Astrocyte of the spinal cord (primary cell): ENCODE measurements around the gene EPB41L1.

Experiments used
- DNase-seq: peaks from one replicate; pipeline ENCODE4 v3.0.0; 2011; ENCODE audit warnings: low read depth, low spot score
- H3K4me3 ChIP-seq: 2 replicates; pipeline ENCODE4 v1.5.1; 2011; ENCODE audit warnings: low read depth, mild to moderate bottlenecking, low read length, moderate library complexity
- in situ Hi-C: cut with HindIII; loops from 2 replicates; pipeline ENCODE4 v1.10.0; 2017; ENCODE audit warnings: low sequenced_read_pairs
- TF ChIP-seq, protein P1 (sequence below): IDR thresholded peaks from 2 replicates; pipeline ENCODE4 v1.5.1; 2012; ENCODE audit warnings: low read depth, mild to moderate bottlenecking, low read length, inconsistent platforms

EPB41L1 gene

DNA sequence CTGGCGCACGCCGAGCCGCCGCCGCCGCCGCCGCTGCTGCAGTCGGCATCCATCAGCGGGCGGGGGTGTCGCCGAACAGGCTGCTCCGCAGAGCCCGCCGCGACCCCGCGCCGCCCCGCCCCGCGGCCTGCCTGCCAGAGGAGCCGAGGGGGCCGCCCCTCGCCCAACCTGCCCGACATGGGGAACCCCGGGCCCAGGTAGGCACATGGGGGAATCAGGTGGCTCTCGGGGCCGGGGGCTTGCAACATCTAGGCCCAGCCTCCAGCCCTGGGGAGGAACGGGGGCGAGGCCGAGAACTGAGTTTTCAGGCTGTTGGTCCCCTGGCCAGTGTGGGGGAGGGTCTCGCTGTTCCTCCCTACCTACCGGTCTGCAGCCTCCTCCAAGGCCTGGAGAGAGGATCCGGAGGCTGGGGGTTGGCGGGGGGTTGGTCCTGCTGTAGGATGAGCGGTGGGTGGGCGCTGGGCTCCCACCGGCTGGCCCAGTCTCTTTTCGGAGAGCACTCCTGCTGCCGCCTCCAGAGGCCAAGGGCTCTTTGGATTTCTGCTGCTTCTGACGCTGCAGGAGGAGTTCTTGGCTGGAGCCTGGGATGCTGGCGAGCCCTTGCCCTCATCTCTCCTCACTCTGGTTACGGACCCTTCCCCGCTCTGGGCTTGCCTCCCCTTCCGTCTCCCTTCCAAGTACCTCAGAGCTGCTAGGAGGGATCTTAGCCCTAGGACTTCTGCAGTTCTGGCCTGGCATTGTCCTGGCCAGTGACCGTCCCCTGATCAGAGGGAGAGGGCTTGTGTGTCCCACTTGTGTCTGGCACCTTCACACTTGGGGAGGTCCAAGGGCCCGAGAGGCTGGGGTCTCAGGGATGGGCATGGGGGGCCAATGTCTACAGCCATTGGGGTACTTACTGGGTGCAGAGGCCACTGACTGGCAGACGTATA lies at the start of gene EPB41L1:
TSS of gene EPB41L1 (plus strand) at position 41 of the 929 bp plus-strand sequence. CDS start 19,038 bp downstream, outside the sequence.
- peak; percentile 5 for DNase-seq
- H3K4me3 ChIP-seq = peak within 1 kb of the TSS; percentile 69
- TF ChIP-seq, protein P1, sequence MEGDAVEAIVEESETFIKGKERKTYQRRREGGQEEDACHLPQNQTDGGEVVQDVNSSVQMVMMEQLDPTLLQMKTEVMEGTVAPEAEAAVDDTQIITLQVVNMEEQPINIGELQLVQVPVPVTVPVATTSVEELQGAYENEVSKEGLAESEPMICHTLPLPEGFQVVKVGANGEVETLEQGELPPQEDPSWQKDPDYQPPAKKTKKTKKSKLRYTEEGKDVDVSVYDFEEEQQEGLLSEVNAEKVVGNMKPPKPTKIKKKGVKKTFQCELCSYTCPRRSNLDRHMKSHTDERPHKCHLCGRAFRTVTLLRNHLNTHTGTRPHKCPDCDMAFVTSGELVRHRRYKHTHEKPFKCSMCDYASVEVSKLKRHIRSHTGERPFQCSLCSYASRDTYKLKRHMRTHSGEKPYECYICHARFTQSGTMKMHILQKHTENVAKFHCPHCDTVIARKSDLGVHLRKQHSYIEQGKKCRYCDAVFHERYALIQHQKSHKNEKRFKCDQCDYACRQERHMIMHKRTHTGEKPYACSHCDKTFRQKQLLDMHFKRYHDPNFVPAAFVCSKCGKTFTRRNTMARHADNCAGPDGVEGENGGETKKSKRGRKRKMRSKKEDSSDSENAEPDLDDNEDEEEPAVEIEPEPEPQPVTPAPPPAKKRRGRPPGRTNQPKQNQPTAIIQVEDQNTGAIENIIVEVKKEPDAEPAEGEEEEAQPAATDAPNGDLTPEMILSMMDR = no peak
- in situ Hi-C loops = no loop called here

DNA sequence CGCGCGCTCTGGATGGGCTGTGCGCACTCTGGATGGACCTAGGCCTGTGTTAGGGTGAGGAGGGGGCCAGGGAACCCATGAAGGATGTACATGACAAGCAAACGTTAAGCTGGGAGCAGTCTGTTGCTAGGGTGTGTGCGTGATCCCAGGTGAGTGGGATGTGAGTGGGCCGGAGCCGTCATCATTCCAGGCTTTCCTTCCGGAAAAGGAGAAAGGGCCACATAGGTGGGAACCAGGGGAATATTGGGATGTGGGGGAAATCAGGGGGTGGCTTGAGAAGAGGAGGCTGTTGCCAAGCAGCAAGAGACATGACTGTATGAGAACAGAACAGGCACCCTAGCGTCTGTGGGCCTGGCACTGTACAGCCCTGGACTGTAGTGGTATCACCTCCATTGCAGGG lies 49.7 kb upstream of the EPB41L1 start:
- no peak for DNase-seq
- in situ Hi-C loops = no loop called here

DNA sequence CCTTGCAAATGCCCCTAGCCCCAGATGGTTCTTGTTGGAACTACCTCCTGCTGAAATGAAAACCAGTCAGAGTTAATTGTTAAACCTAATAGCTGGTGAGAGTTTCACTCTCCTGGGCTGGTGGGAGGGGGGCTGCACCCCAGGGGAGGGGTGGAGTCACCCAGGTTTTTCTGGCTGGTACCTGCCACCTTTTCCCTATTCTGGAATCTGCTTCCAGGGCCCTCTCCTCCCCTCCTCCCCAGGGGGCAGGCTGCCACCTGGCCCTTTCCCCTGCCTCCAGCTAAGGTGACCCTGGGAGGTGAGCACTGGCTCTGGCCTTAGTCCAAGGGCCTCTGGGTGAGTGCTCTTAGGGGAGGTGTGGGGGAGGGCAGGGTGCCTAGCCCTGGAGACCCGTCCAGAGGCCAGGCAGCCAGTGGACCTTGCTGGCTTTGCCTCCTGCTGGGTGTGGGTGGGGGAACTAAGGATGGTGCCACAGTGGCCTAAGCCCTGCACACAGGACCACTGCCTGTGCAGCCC lies 48.8 kb upstream of the EPB41L1 start:
- no peak for DNase-seq
- TF ChIP-seq, protein P1 = no peak
- in situ Hi-C loops = no loop called here
- H3K4me3 ChIP-seq = no peak overlapping the region

More for the DNA sequence above, 49.7 kb upstream of the EPB41L1 start:
- H3K4me3 ChIP-seq = no peak overlapping the region
- TF ChIP-seq, protein P1 = no peak

DNA sequence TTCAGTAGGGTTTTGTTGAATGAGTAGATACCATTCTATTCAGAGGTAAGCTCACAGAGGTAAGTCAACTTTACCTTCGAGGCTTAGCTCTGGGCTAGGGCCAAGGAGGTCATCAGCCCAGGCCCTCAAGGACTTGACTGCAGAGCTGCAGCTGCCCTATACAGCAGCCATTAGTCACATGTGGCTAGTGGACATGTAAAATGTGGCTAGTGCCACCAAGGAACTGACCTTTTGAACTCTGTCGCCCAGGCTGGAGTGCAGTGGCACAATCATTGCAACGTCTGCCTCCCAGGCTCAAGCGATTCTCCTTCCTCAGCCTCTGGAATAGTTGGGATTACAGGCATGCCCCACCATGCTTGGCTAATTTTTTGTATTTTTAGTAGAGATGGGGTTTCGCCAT lies 47.9 kb upstream of the EPB41L1 start:
- no peak overlapping the region for H3K4me3 ChIP-seq
- TF ChIP-seq, protein P1 = no peak
- in situ Hi-C loops = no loop called here
- no peak for DNase-seq

DNA sequence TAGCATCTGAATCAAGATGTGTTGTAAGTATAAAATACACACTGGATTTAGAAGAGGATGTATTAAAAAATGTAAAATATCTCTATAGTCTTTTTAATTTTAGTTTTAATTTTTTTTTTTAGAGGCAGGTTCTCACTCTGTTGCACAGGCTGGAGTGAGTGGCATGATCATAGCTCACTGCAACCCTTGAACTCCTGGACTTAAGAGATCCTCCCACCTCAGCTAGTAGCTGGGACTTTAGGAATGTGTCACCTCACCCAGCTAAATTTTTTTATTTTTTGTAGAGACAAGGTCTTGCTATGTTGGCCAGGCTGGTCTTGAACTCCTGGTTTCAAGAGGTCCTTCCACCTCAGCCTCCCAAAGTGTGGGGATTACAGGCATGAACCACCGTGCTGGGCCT lies 46.7 kb upstream of the EPB41L1 start:
- no peak for DNase-seq
- in situ Hi-C loops = no loop called here
- TF ChIP-seq, protein P1 = no peak
- H3K4me3 ChIP-seq = no peak overlapping the region

DNA sequence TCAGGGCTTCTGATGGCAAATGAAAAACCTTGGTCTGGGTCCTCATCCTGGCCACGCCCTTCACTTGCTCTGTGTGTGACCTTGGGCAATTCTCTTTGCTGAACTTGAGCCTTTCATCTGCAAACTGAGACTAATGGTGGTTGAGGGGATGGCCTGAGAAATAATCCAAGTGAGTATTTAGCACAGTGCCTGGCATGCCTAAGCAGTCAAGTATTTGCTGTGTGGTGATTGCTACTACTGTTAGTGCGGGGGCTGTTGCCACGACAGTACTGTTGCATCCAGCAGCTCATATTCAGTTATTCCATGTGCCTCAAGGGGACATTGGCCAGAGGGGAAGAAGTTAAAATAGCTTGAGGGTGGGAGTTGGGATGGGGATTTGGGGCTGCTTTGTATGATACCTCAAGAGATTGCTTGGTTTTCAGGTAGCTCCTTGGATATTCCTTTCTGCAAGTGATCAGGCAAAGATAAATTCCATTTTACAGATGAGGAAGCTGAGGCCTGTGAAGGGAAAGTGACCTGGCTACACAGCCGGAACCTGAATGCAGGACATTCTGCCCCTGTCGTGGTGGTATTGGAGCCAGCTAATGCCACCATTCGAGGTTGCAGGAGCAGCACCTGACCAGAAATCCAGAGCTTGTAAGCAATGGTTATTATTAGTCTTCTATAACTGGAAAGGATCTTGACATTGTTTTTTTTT lies 45.1 kb upstream of the EPB41L1 start:
- H3K4me3 ChIP-seq = no peak overlapping the region
- TF ChIP-seq, protein P1 = no peak
- DNase-seq = no peak
- in situ Hi-C loops = no loop called here
